IPS-15b (cell line): Measurements from ENCODE around the gene STXBP5L.
"Not testable (repeated sequence)": the region's sequence is repeated elsewhere in the genome, so short reads cannot be mapped to it uniquely, and the experiment has no call there.

ENCODE experiments used
- H3K27me3 ChIP-seq: one replicate; pipeline ENCODE4 v1.6.1; 2013; ENCODE audit warnings: low read length; ENCODE audit not compliant: control insufficient read depth, insufficient read depth
- H3K36me3 ChIP-seq: one replicate; pipeline ENCODE4 v1.6.1; 2013; ENCODE audit warnings: low read length; ENCODE audit not compliant: control insufficient read depth, insufficient read depth
- H3K4me1 ChIP-seq: one replicate; pipeline ENCODE4 v1.6.1; 2013; ENCODE audit warnings: mild to moderate bottlenecking, low read length; ENCODE audit not compliant: control insufficient read depth, insufficient read depth
- H3K4me3 ChIP-seq: one replicate; pipeline ENCODE4 v1.5.1; 2013; ENCODE audit warnings: low read depth, low read length
- H3K9ac ChIP-seq: one replicate; pipeline ENCODE4 v1.6.1; 2013; ENCODE audit warnings: low read depth, mild to moderate bottlenecking, low read length
- H3K9me3 ChIP-seq: one replicate; pipeline ENCODE4 v1.6.1; 2013; ENCODE audit warnings: mild to moderate bottlenecking, low read length; ENCODE audit not compliant: control insufficient read depth, insufficient read depth

STXBP5L gene

DNA sequence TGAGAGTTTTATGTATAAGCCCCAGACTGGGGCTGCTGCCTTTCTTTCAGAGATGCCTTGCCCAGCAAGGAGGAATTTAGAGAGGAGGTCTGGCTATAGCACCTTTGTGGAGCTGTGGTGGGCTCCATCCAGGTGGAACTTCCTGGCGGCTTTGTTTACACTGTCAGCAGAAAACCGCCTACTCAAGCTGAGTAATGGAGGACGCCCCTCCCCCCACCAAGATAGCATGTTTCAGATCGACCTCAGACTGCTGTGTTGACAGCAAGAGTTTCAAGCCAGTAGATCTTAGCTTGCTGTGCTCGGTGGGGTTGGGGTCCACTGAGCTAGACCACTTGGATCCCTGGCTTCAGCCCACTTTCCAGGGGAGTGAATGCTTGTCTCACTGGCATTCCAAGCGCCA, 155.6 kb downstream of the STXBP5L start:
- H3K9ac ChIP-seq = no peak overlapping the region
- H3K36me3 ChIP-seq = no peaks in the 10 kb centered on the region

DNA sequence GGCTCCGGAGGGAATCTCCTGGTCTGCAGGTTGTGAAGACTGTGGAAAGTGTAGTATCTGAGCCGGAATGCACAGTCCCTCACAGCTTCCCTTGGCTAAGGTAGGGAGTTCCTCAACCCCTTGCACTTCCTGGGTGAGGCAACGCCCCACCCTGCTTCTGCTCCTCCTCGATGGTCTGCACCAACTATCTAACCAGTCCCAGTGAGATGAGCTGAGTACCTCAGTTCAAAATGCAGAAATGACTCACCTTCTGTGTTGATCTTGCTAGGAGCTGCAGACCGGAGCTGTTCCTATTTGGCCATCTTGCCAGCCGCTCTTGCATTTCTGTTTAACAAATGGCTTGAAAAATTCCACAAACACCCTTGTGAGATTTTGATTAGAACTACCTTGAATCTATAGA, 156.1 kb downstream of the STXBP5L start:
- H3K4me3 ChIP-seq = no peak overlapping the region
- H3K27me3 ChIP-seq = no peaks in the 10 kb centered on the region
- no peaks in the 10 kb centered on the region for H3K36me3 ChIP-seq
- H3K9me3 ChIP-seq = no peaks in the 10 kb centered on the region
- H3K9ac ChIP-seq = no peak overlapping the region
- H3K4me1 ChIP-seq = peaks cover 3% of the 10 kb centered on the region

More for the DNA sequence above, 155.6 kb downstream of the STXBP5L start:
- Histone ChIP-seq H3K27me3 (no peaks in the 10 kb centered on the region), H3K4me3 (no peak overlapping the region), H3K9me3 (no peaks in the 10 kb centered on the region), H3K4me1 (peaks cover 3% of the 10 kb centered on the region)

GRCh38 chr3:121072133-121072532, 164.1 kb downstream of the STXBP5L start:
- H3K36me3 ChIP-seq = no peaks in the 10 kb centered on the region
- H3K4me3 ChIP-seq = no peak overlapping the region
- H3K4me1 ChIP-seq = no peaks in the 10 kb centered on the region
- no peaks in the 10 kb centered on the region for H3K9me3 ChIP-seq
- H3K9ac ChIP-seq = no peak overlapping the region
- no peaks in the 10 kb centered on the region for H3K27me3 ChIP-seq

DNA sequence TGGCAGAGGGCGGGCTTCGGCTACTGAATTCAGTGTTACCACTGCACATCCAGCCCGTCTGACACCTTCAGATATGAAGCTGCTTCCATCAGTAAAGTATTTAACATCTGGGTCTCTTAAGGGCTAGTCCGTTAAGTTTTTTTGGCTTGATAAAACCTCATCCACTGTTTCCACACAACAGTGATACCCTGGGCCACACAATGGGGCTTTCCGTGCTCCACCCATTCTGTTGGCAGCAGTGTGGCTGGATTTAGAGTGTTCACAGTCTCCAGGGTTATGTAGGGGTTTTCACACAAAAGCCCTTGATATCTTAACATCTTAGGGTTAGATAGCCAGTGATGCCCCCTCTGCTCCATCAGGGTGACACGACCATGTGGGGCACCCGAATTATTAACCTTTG, 165.0 kb downstream of the STXBP5L start:
- Histone ChIP-seq H3K4me1 (no peaks in the 10 kb centered on the region), H3K9me3 (no peaks in the 10 kb centered on the region), H3K27me3 (no peaks in the 10 kb centered on the region), H3K9ac (no peak overlapping the region), H3K4me3 (no peak overlapping the region), H3K36me3 (no peaks in the 10 kb centered on the region)

DNA sequence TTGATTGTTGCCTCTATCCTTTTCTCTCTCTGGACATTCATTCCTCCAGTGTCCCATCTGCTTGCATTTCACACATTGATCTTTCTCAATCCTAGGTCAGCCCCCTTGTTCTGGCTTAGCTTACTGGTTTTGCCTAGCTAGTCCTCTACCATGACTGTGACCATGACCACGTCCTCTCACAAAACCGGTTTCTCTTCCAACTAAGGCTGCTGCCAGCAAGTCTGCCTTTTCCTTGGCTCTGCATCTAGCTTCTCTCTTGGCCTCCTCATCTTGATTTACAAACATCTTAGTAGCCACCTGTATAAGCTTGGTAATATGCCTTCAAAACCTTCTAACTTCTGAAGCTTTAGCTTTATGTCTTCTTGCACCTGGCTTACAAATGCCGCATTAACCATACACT, 167.2 kb downstream of the STXBP5L start:
- no peaks in the 10 kb centered on the region for H3K36me3 ChIP-seq
- no peak overlapping the region for H3K4me3 ChIP-seq
- H3K27me3 ChIP-seq = no peaks in the 10 kb centered on the region
- H3K9me3 ChIP-seq = no peaks in the 10 kb centered on the region
- no peaks in the 10 kb centered on the region for H3K4me1 ChIP-seq
- no peak overlapping the region for H3K9ac ChIP-seq

DNA sequence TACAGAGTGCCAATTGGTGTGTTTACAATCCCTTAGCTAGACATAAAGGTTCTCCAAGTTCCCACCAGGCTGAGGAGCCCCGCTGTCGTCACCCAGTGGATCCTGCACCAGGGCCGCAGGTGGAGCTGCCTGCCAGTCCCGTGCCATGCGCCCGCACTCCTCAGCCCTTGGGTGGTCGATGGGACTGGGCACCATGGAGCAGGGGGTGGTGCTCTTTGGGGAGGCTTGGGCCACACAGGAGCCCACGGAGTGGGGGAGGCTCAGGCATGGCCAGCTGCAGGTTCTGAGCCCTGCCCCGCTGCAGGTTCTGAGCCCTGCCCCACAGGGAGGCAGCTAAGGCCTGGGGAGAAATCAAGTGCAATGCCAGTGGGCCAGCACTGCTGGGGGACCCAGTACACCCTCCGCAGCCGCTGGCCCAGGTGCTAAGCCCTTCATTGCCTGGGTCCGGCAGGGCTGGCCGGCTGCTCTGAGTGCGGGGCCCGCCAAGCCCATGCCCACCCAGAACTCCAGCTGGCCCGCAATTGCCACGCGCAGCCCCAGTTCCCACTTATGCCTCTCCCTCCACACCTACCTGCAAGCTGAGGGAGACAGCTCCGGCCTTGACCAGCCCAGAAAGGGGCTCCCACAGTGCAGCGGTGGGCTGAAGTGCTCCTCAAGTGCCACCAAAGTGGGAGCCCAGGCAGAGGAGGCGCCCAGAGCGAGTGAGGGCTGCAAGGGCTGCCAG, 170.5 kb downstream of the STXBP5L start:
- H3K4me3 ChIP-seq, H3K36me3 ChIP-seq, H3K9ac ChIP-seq, H3K4me1 ChIP-seq, H3K9me3 ChIP-seq, H3K27me3 ChIP-seq: not testable (repeated sequence)

DNA sequence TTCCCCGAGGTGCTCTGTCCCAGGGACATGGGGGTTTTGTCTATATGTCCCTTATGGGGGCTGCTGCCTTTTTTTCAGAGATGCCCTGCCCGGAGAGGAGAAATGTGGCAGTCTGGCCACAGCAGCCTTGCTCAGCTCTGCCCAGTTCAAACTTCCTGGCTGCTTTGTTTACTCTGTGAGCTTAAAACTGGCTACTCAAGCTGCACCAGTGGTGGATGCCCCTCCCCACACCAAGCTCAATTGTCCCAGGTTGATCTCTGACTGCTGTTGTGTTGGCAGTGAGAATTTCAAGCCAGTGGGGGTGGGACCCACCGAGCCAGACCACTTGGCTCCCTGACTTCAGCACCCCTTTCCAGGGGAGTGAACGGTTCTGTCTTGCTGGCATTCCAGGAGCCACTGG, 188.9 kb downstream of the STXBP5L start:
- H3K9ac ChIP-seq = no peak overlapping the region
- H3K4me3 ChIP-seq = no peak overlapping the region
- no peaks in the 10 kb centered on the region for H3K9me3 ChIP-seq
- no peaks in the 10 kb centered on the region for H3K27me3 ChIP-seq
- no peaks in the 10 kb centered on the region for H3K4me1 ChIP-seq
- H3K36me3 ChIP-seq = no peaks in the 10 kb centered on the region

- not testable (repeated sequence) for H3K27me3 ChIP-seq, H3K9me3 ChIP-seq, H3K36me3 ChIP-seq, H3K4me1 ChIP-seq, H3K4me3 ChIP-seq, H3K9ac ChIP-seq
Measured at GRCh38 chr3:121111086-121111485, 203.1 kb downstream of the STXBP5L start.

GRCh38 chr3:121111914-121112612, 204.1 kb downstream of the STXBP5L start:
- H3K9ac ChIP-seq = no peak overlapping the region
- no peaks in the 10 kb centered on the region for H3K9me3 ChIP-seq
- H3K36me3 ChIP-seq = no peaks in the 10 kb centered on the region
- peaks cover 3% of the 10 kb centered on the region for H3K4me1 ChIP-seq
- H3K4me3 ChIP-seq = peak overlapping the region; percentile 1
- no peaks in the 10 kb centered on the region for H3K27me3 ChIP-seq

DNA sequence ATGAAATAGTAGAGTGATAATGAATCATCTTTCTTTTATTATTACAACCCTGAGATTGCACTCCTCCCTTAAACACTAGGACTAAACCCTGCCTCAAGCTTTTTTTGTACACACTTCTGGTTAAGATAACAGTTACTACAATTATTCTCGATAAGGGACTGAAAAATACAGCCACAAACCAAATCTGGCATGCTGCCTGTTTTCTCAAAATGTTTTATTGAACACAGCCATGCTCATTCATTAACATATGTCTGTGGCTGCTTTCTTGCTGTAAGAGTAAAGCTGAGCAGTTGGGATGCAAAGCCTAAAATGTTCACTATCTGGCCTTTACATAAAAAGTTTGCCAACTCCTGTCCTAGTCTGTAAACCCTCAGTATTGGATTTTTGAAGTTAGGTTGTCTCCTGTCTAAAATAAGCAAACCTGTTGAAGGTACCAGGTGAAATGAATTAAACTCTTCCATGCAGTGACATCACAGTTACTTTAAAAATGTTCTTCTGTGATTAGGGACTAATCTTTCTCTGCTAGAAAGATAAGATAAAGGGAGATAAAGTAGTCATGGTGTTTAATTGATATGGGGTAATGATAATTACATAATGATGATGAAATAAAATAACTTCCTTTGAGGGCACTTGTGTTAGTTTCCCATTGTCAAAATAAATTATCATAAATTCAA, 218.2 kb downstream of the STXBP5L start:
- no peaks in the 10 kb centered on the region for H3K36me3 ChIP-seq
- H3K4me3 ChIP-seq = no peak overlapping the region
- H3K9ac ChIP-seq = no peak overlapping the region
- H3K27me3 ChIP-seq = no peaks in the 10 kb centered on the region
- H3K9me3 ChIP-seq = no peaks in the 10 kb centered on the region
- H3K4me1 ChIP-seq = no peaks in the 10 kb centered on the region

GRCh38 chr3:121126707-121127035, 218.7 kb downstream of the STXBP5L start:
- Histone ChIP-seq H3K9ac (no peak overlapping the region), H3K9me3 (no peaks in the 10 kb centered on the region), H3K4me1 (no peaks in the 10 kb centered on the region), H3K27me3 (no peaks in the 10 kb centered on the region), H3K36me3 (no peaks in the 10 kb centered on the region), H3K4me3 (no peak overlapping the region)

DNA sequence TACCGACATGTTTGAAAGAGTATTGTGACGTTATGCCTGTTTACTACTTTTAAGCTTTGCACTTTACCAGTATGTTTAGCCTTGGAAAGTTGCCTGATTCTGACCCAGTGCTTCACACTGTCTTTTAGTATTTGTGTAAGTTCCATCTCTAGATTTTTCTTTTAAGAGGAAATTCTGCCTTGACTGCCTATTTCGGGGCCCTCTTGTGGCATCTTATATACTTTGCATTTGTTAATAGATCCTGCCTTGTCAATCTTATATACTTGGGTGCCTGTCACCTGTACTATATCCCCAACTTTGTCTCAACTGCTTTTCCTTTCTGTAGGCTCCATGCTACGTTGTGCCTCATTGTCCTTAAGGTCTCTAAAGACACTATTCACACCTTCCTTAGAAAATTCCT, 244.6 kb downstream of the STXBP5L start:
- H3K36me3 ChIP-seq = no peaks in the 10 kb centered on the region
- no peaks in the 10 kb centered on the region for H3K9me3 ChIP-seq
- peaks cover 7% of the 10 kb centered on the region for H3K4me1 ChIP-seq
- H3K27me3 ChIP-seq = no peaks in the 10 kb centered on the region
- H3K9ac ChIP-seq = no peak overlapping the region
- H3K4me3 ChIP-seq = no peak overlapping the region
